Epithelial cell of proximal tubule (primary cell): ENCODE results near the gene YWHAE. TPM values are rescaled to one million over a fixed set of nuclear protein-coding genes. Genes with fewer than 3 reads are reported as not detected.
"Not testable (repeated sequence)": the region's sequence is repeated elsewhere in the genome, so short reads cannot be mapped to it uniquely, and the experiment has no call there.

Experiments used
- DNase-seq: peaks from one replicate; pipeline ENCODE4 v3.0.0-alpha.2; 2011; ENCODE audit warnings: low read depth
- H3K4me3 ChIP-seq: 2 replicates; pipeline ENCODE4 v1.5.1; 2011; ENCODE audit warnings: low read depth, mild to moderate bottlenecking, low read length
- total RNA-seq: library from RNA; depleted of rRNA; stranded (reverse); fragments of >200 nt; gene quantifications from 2 replicates; pipeline ENCODE4 v1.2.3, GENCODE V29; 2015
- TF ChIP-seq, protein P1 (sequence below): conservative IDR thresholded peaks from 2 replicates; pipeline ENCODE4 v1.5.1; 2012; ENCODE audit warnings: low read depth, mild to moderate bottlenecking, low read length

YWHAE gene
- total RNA-seq, 1 donor from 2014 or later = 1,239 TPM

GRCh38 chr17:1379208-1379929, 20.7 kb downstream of the YWHAE start:
- no peak for DNase-seq
- no peak overlapping the region for H3K4me3 ChIP-seq
- TF ChIP-seq, protein P1, sequence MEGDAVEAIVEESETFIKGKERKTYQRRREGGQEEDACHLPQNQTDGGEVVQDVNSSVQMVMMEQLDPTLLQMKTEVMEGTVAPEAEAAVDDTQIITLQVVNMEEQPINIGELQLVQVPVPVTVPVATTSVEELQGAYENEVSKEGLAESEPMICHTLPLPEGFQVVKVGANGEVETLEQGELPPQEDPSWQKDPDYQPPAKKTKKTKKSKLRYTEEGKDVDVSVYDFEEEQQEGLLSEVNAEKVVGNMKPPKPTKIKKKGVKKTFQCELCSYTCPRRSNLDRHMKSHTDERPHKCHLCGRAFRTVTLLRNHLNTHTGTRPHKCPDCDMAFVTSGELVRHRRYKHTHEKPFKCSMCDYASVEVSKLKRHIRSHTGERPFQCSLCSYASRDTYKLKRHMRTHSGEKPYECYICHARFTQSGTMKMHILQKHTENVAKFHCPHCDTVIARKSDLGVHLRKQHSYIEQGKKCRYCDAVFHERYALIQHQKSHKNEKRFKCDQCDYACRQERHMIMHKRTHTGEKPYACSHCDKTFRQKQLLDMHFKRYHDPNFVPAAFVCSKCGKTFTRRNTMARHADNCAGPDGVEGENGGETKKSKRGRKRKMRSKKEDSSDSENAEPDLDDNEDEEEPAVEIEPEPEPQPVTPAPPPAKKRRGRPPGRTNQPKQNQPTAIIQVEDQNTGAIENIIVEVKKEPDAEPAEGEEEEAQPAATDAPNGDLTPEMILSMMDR = no peak

GRCh38 chr17:1378476-1378860, 21.6 kb downstream of the YWHAE start:
- H3K4me3 ChIP-seq, DNase-seq: not testable (repeated sequence)

- DNase-seq = no peak
- TF ChIP-seq, protein P1 = no peak
- no peak overlapping the region for H3K4me3 ChIP-seq
These were observed 22.7 kb downstream of the YWHAE start for GRCh38 chr17:1377334-1377733.

- TF ChIP-seq, protein P1 = no peak
- H3K4me3 ChIP-seq = no peak overlapping the region
- DNase-seq = no peak
These were observed 24.0 kb downstream of the YWHAE start for GRCh38 chr17:1376061-1376460.

GRCh38 chr17:1375615-1376014, 24.4 kb downstream of the YWHAE start:
- DNase-seq = no peak
- H3K4me3 ChIP-seq = no peak overlapping the region
- TF ChIP-seq, protein P1 = no peak

DNA sequence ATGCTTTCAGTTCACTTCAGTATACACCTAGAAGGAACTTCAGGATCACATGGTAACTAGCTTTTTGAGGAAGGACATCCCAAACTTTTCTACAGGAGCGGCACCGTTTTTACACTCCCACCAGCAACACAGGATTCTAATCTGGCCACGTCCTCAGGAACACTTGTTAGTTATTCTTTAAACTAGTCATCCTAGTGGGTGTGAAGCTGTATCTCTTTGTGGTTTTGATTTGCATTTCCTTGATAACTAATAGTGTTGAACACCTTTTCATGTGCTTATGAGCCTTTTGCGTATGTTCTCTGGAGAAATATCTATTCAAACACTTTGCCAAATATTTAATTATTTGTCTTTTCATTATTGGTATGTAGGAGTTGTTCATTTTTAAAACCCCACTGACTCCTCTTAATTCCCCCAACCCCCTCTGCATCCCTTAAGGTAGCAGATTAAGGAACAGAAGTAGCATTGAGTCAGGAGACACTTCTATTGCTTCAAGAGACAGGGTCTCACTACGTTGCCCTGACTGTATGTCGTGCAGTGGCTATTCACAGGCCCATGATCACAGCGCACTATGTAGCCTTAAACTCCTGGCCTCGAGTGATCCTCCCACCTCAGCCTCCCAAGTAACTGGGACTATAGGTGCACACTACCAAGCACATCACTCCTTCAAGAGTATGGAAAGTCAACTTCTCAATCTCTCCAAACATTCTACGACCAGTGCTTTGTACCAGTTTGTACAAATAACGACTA, 25.4 kb downstream of the YWHAE start:
- TF ChIP-seq, protein P1 = no peak
- no peak for DNase-seq
- peak overlapping the region; percentile 15 for H3K4me3 ChIP-seq

DNA sequence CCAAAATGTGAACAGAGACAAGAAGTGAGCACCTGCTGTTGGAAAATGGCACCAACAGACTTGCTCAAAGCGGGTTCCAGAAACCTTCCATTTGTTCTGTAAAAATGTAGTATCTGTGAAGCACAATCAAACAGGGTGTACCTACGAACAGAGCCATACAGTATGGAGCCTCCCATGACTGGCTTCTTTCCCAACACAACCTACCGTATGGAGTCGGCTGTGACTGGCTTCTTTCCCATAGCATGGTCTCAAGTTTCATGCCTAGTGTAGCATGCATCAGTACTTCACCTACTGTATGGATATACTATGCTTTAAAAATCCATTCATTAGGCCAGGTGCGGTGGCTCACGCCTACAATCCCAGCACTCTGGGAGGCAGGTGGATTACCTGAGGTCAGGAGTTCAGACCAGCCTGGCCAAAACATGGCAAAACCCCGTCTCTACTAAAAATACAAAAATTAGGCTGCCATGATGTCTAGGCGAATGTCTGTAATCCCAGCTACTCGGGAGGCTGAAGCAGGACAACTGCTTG, 26.2 kb downstream of the YWHAE start:
- peak overlapping the region; percentile 11 for H3K4me3 ChIP-seq
- TF ChIP-seq, protein P1 = no peak
- no peak for DNase-seq
